Measurements from ENCODE around the gene PDCD1. TPM values are rescaled to one million over a fixed set of nuclear protein-coding genes. Genes with fewer than 3 reads are reported as not detected.

Gene PDCD1
- total RNA-seq, 1 experiment from 2014 or later: not detected

DNA sequence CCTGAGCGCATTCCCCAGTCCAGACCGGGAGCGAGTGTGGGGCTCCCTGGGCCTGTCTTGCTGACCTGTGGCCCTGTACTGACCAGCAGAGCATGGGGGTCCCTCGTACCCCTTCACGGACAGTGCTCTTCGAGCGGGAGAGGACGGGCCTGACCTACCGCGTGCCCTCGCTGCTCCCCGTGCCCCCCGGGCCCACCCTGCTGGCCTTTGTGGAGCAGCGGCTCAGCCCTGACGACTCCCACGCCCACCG is 44.4 kb downstream of the PDCD1 start:
- Mint-ChIP-seq H3K4me3 (ENCODE audit: low read depth, unreplicated experiment) (no peak overlapping the region), H3K27me3 (ENCODE audit: unreplicated experiment) (peaks cover 43% of the 10 kb centered on the region), H3K36me3 (ENCODE audit: insufficient read depth, unreplicated experiment) (no peaks in the 10 kb centered on the region), H3K9me3 (ENCODE audit: low read depth, unreplicated experiment) (no peaks in the 10 kb centered on the region), H3K4me1 (ENCODE audit: low read depth, unreplicated experiment) (no peaks in the 10 kb centered on the region), H3K27ac (ENCODE audit: unreplicated experiment) (no peak overlapping the region)
- CTCF ChIA-PET: interaction anchor here (0.7 kb wide), 1 partner anchor 1052 kb away, joined by 6 read pairs; no protein-coding TSS in a partner anchor
- intact Hi-C loops (cut with micrococcal nuclease; ENCODE audit: unreplicated experiment): no loop called here
- TF ChIP-seq, protein P1, sequence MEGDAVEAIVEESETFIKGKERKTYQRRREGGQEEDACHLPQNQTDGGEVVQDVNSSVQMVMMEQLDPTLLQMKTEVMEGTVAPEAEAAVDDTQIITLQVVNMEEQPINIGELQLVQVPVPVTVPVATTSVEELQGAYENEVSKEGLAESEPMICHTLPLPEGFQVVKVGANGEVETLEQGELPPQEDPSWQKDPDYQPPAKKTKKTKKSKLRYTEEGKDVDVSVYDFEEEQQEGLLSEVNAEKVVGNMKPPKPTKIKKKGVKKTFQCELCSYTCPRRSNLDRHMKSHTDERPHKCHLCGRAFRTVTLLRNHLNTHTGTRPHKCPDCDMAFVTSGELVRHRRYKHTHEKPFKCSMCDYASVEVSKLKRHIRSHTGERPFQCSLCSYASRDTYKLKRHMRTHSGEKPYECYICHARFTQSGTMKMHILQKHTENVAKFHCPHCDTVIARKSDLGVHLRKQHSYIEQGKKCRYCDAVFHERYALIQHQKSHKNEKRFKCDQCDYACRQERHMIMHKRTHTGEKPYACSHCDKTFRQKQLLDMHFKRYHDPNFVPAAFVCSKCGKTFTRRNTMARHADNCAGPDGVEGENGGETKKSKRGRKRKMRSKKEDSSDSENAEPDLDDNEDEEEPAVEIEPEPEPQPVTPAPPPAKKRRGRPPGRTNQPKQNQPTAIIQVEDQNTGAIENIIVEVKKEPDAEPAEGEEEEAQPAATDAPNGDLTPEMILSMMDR (IDR thresholded peaks at IDR 0.05; ENCODE audit: unreplicated experiment): no peak
- BruUV-seq (replicated peaks): no TSS peak
- no peak for DNase-seq

DNA sequence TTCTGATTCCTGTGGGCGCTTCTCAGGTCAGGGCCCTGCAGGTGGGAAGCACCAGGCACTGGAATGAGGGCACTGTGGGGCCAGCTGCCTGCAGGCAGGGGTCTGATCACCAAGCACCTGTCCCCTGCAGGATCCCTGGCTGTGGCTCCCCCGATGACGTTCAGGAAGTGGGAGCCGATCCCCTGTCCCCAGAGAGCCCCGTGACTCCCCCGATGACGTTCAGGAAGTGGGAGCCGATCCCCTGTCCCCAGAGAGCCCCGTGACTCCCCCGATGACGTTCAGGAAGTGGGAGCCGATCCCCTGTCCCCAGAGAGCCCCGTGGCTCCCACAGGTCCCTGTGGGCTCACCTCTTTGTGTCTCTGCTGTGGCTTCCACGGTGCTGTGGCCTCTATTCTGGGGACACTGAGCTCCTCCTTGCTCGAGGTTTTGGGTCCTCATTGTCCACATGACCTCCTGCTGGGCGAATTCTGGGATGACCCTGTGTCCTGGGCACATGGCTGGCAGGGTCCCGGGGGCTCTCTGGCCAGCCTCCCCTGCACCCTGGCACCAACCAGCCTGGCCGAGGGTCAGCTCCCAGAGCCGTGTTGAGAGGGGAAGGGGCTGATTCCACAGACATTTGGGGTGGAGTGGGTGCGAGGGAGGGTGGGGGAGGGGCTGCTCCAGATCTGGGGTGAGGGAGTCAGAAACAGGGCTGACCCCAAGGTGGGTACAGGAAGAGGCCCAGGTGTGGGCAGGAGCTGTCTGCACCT is 44.9 kb downstream of the PDCD1 start:
- intact Hi-C loops (cut with micrococcal nuclease; ENCODE audit: unreplicated experiment): no loop called here
- Mint-ChIP-seq H3K27ac (ENCODE audit: unreplicated experiment) (no peak overlapping the region), H3K27me3 (ENCODE audit: unreplicated experiment) (peaks cover 48% of the 10 kb centered on the region), H3K9me3 (ENCODE audit: low read depth, unreplicated experiment) (no peaks in the 10 kb centered on the region), H3K36me3 (ENCODE audit: insufficient read depth, unreplicated experiment) (no peaks in the 10 kb centered on the region), H3K4me3 (ENCODE audit: low read depth, unreplicated experiment) (no peak overlapping the region), H3K4me1 (ENCODE audit: low read depth, unreplicated experiment) (no peaks in the 10 kb centered on the region)
- TF ChIP-seq, protein P1 (IDR thresholded peaks at IDR 0.05; ENCODE audit: unreplicated experiment): no peak
- CTCF ChIA-PET: interaction anchor here (0.7 kb wide), 1 partner anchor 1052 kb away, joined by 6 read pairs; no protein-coding TSS in a partner anchor
- no peak for DNase-seq
- BruUV-seq (replicated peaks): no TSS peak

DNA sequence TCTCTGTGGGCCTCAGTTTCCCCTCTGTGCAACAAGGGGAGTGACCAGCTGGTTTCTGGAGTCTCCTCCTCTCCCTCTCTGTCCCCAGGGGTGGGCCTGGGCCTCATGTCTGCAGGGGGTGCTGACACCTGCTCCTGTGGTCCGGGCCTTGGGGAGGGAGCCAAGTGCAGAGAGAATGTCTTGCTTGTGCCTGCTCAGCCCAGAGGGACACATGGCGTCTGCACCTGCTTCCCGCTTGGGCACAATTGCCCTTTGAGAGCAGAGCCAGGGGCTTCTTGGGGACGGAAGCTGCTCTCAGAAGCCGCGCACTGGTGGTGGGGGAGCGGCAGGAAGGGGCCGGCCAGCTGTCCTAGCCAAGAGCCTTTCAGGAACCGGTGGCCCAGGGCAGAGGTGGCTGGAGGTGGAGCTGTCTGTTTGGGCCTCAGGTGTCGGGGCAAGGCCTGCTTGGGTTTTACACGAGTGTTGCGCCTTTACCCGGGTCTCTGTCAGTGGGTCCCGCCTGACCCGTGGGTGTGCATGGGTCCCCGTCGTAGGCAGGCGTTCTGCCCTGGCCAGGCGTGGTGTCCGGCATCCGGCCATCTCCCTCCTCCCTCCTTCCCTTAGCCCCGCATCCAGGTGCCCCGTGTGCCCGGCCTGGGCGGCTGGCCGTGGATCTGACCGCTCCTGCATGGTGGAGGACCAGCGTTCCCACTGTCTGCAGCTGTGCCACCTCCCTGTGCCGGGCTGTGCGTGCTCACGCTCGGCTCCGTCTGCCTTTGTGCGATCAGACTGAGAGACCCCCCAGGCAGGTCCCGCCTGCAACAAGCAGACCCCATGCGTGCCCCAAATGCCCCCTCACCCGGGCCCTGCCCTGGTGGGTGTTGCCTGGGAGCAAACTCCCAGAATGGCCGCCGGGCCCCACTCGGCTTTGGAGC is 45.7 kb downstream of the PDCD1 start:
- TF ChIP-seq, protein P1 (IDR thresholded peaks at IDR 0.05; ENCODE audit: unreplicated experiment): no peak
- no peaks in the 10 kb centered on the region for H3K36me3 Mint-ChIP-seq (ENCODE audit: insufficient read depth, unreplicated experiment)
- peaks cover 50% of the 10 kb centered on the region for H3K27me3 Mint-ChIP-seq (ENCODE audit: unreplicated experiment)
- no TSS peak for BruUV-seq (replicated peaks)
- no peaks in the 10 kb centered on the region for H3K9me3 Mint-ChIP-seq (ENCODE audit: low read depth, unreplicated experiment)
- H3K4me1 Mint-ChIP-seq (ENCODE audit: low read depth, unreplicated experiment): no peaks in the 10 kb centered on the region
- H3K27ac Mint-ChIP-seq (ENCODE audit: unreplicated experiment): no peak overlapping the region
- no peak for DNase-seq
- CTCF ChIA-PET: interaction anchor here (0.5 kb wide), 1 partner anchor 33 kb away, joined by 4 read pairs; no protein-coding TSS in a partner anchor
- no peak overlapping the region for H3K4me3 Mint-ChIP-seq (ENCODE audit: low read depth, unreplicated experiment)
- intact Hi-C loops (cut with micrococcal nuclease; ENCODE audit: unreplicated experiment): no loop called here

DNA sequence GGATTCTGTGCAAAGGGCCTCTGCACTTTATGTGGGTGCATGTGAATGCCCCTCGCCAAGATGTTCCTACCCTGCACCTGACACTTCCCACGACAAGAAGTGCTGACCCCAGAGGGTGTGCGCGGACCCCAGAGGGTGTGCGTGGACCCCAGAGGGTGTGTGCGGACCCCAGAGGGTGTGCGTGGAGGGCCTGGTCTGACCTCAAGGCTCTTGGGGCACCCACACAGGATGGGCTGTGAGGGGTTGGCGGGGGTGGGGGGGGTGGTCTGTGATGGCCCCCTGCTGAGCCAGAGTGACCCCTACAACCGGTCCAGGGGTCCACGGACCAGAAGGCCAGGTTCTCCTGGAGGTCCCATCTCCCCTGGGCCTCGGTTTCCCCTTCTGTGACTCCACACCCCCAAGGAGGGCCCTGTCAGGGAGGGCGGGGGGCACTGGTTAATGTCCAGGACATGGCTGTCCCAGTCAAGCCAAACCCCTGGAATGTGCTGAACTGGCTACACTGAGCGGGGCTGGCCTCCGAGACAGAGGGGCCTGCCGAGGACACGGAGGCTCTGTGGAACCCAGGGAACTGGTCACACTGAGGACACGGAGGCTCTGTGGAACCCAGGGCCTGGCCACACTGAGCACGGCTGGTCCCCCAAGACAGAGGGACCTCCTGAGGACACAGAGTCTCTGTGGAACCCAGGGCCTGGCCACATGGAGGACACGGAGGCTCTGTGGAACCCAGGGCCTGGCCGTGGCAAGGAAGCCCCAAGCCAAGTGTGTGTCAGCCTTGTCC is 46.6 kb downstream of the PDCD1 start:
- TF ChIP-seq, protein P1 (IDR thresholded peaks at IDR 0.05; ENCODE audit: unreplicated experiment): no peak
- no TSS peak for BruUV-seq (replicated peaks)

More for the DNA sequence above, 46.6 kb downstream of the PDCD1 start:
- H3K27ac Mint-ChIP-seq (ENCODE audit: unreplicated experiment): no peak overlapping the region
- DNase-seq: no peak
- H3K4me3 Mint-ChIP-seq (ENCODE audit: low read depth, unreplicated experiment): no peak overlapping the region
- H3K27me3 Mint-ChIP-seq (ENCODE audit: unreplicated experiment): peaks cover 42% of the 10 kb centered on the region
- H3K36me3 Mint-ChIP-seq (ENCODE audit: insufficient read depth, unreplicated experiment): no peaks in the 10 kb centered on the region
- H3K9me3 Mint-ChIP-seq (ENCODE audit: low read depth, unreplicated experiment): no peaks in the 10 kb centered on the region
- CTCF ChIA-PET: interaction anchor here (0.5 kb wide), 1 partner anchor 32 kb away, joined by 4 read pairs; no protein-coding TSS in a partner anchor
- intact Hi-C loops (cut with micrococcal nuclease; ENCODE audit: unreplicated experiment): no loop called here
- no peaks in the 10 kb centered on the region for H3K4me1 Mint-ChIP-seq (ENCODE audit: low read depth, unreplicated experiment)

Data from Calu3 (cell line).